PFSK-1 (cell line): ENCODE data around the gene HOXD12.

Experiments
- FOXP2 ChIP-seq: optimal IDR thresholded peaks from 2 replicates; pipeline ENCODE3; 2011; ENCODE audit warnings: borderline replicate concordance, control low read depth, inconsistent platforms; ENCODE audit not compliant: insufficient read depth; ENCODE audit errors: extremely low read length, extremely low read depth
- POLR2AphosphoS5 ChIP-seq: IDR thresholded peaks from 2 replicates; pipeline ENCODE4 v1.6.1; 2012; ENCODE audit warnings: low read depth, mild to moderate bottlenecking, control low read depth, low read length, moderate library complexity
- SIN3A ChIP-seq: IDR thresholded peaks from 2 replicates; pipeline ENCODE4 v1.6.1; 2012; ENCODE audit warnings: mild to moderate bottlenecking, low read length, moderate library complexity, borderline replicate concordance; ENCODE audit not compliant: insufficient read depth
- TAF1 ChIP-seq: IDR thresholded peaks from 2 replicates; pipeline ENCODE4 v1.6.1; 2012; ENCODE audit warnings: low read length, control low read depth, borderline replicate concordance; ENCODE audit not compliant: insufficient read depth
- TF ChIP-seq, protein P1 (sequence below), 2 experiments: IDR thresholded peaks; 2 replicates each; pipeline versions ENCODE4 v1.6.1 to v1.8.0; 2011 to 2012; ENCODE audit warnings: low read depth in 2 of 2, low read length in 2 of 2, control low read depth in 1 of 2, inconsistent platforms in 1 of 2, mild to moderate bottlenecking in 1 of 2, moderate library complexity in 1 of 2; ENCODE audit not compliant: insufficient read depth in 1 of 2

DNA sequence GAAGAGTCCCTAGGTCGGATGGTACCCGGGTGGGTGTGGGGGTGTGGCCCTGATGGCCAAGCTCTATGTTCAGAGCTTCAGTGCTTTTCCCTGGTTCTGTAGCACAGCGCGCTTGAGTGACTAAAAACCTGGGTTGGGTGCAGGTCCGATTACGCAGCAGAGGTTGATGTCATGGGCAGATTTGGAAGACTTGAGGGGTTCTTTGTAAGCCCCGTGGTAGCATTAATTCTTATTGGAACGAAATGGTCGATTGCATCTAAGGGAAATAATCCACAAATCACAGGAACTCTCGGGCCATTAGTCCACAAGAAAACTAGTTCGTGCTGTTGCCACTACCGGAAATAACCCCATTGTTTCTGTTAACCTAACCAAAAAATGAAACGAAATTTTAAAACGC, 38.9 kb downstream of the HOXD12 start:
- TF ChIP-seq, protein P1, sequence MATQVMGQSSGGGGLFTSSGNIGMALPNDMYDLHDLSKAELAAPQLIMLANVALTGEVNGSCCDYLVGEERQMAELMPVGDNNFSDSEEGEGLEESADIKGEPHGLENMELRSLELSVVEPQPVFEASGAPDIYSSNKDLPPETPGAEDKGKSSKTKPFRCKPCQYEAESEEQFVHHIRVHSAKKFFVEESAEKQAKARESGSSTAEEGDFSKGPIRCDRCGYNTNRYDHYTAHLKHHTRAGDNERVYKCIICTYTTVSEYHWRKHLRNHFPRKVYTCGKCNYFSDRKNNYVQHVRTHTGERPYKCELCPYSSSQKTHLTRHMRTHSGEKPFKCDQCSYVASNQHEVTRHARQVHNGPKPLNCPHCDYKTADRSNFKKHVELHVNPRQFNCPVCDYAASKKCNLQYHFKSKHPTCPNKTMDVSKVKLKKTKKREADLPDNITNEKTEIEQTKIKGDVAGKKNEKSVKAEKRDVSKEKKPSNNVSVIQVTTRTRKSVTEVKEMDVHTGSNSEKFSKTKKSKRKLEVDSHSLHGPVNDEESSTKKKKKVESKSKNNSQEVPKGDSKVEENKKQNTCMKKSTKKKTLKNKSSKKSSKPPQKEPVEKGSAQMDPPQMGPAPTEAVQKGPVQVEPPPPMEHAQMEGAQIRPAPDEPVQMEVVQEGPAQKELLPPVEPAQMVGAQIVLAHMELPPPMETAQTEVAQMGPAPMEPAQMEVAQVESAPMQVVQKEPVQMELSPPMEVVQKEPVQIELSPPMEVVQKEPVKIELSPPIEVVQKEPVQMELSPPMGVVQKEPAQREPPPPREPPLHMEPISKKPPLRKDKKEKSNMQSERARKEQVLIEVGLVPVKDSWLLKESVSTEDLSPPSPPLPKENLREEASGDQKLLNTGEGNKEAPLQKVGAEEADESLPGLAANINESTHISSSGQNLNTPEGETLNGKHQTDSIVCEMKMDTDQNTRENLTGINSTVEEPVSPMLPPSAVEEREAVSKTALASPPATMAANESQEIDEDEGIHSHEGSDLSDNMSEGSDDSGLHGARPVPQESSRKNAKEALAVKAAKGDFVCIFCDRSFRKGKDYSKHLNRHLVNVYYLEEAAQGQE (IDR thresholded peaks at IDR 0.05; ENCODE audit: insufficient read depth in 1 of 2, low read depth in 2 of 2, low read length in 2 of 2): no peak
- TF ChIP-seq POLR2AphosphoS5: no peak
- TF ChIP-seq SIN3A: no peak
- TF ChIP-seq TAF1: no peak
- no peak for TF ChIP-seq FOXP2
